Hepatocyte (in vitro differentiated cells): Measurements from ENCODE around the gene LRIT1. TPM values are rescaled to one million over a fixed set of nuclear protein-coding genes. Genes with fewer than 3 reads are reported as not detected.
"Not testable (repeated sequence)": the region's sequence is repeated elsewhere in the genome, so short reads cannot be mapped to it uniquely, and the experiment has no call there.

Experiments
- DNase-seq: peaks from one replicate; pipeline ENCODE4 v3.0.0-alpha.2; 2016; ENCODE audit warnings: low spot score
- H2AFZ ChIP-seq: fragments of 200-600 bp; sonication (generic); 2 replicates; pipeline ENCODE4 v1.6.0; 2016; ENCODE audit warnings: antibody characterized with exemption, mild to moderate bottlenecking
- H3K27ac ChIP-seq: fragments of 200-600 bp; sonication (generic); 2 replicates; pipeline ENCODE4 v1.5.1; 2016; ENCODE audit warnings: mild to moderate bottlenecking
- H3K27me3 ChIP-seq: fragments of 200-600 bp; sonication (generic); 2 replicates; pipeline ENCODE4 v1.6.1; 2016
- H3K36me3 ChIP-seq: fragments of 200-600 bp; sonication (generic); replicated peaks from 2 replicates; pipeline ENCODE4 v1.5.1; 2016; ENCODE audit warnings: low read depth; ENCODE audit not compliant: insufficient read depth
- H3K4me1 ChIP-seq: fragments of 200-600 bp; sonication (generic); 2 replicates; pipeline ENCODE4 v1.5.1; 2016; ENCODE audit warnings: mild to moderate bottlenecking, moderate library complexity; ENCODE audit not compliant: insufficient read depth
- H3K4me2 ChIP-seq: fragments of 200-600 bp; sonication (generic); 2 replicates; pipeline ENCODE4 v1.6.0; 2016
- H3K4me3 ChIP-seq: fragments of 200-600 bp; sonication (generic); 2 replicates; pipeline ENCODE4 v1.5.1; 2016; ENCODE audit warnings: mild to moderate bottlenecking
- H3K79me2 ChIP-seq: fragments of 200-600 bp; sonication (generic); 2 replicates; pipeline ENCODE4 v1.6.0; 2017; ENCODE audit warnings: mild to moderate bottlenecking
- H3K9me2 ChIP-seq: fragments of 200-600 bp; sonication (generic); replicated peaks from 2 replicates; pipeline ENCODE4 v1.6.0; 2017; ENCODE audit warnings: mild to moderate bottlenecking; ENCODE audit not compliant: insufficient read depth
- H3K9me3 ChIP-seq: fragments of 200-600 bp; sonication (generic); 2 replicates; pipeline ENCODE4 v1.5.1; 2016; ENCODE audit warnings: low read depth, mild to moderate bottlenecking
- H4K20me1 ChIP-seq: fragments of 200-600 bp; sonication (generic); 2 replicates; pipeline ENCODE4 v1.6.0; 2016; ENCODE audit warnings: mild to moderate bottlenecking; ENCODE audit not compliant: insufficient read depth, poor library complexity, severe bottlenecking
- EZH2 ChIP-seq: fragments of 200-600 bp; sonication (generic); IDR thresholded peaks from 2 replicates; pipeline ENCODE4 v1.6.1; 2016; ENCODE audit warnings: antibody characterized with exemption, mild to moderate bottlenecking, borderline replicate concordance
- EZH2phosphoT487 ChIP-seq: fragments of 200-600 bp; sonication (generic); IDR thresholded peaks from one replicate; pipeline ENCODE4 v1.6.1; 2018; ENCODE audit warnings: antibody characterized with exemption, mild to moderate bottlenecking, low read depth, moderate library complexity; ENCODE audit not compliant: unreplicated experiment, severe bottlenecking
- WGBS: methylation state at CpG from one replicate; pipeline ENCODE4 v1.1.6; 2016; ENCODE audit warnings: low lambda C conversion rate; ENCODE audit errors: missing lambda C conversion rate; 5-methylcytosine and 5-hydroxymethylcytosine counted together
- polyA plus RNA-seq: library from polyadenylated mRNA; unstranded; fragments of >200 nt; fragmentation: Nextera tagmentation; extraction: Ambion mirVana; gene quantifications from 2 replicates; pipeline ENCODE4 v1.2.1, GENCODE V29; 2016
- total RNA-seq: library from RNA; depleted of rRNA; stranded (reverse); fragments of >200 nt; gene quantifications from 2 replicates; pipeline ENCODE4 v1.2.3, GENCODE V29; 2014
- TF ChIP-seq, protein P1 (sequence below): fragments of 200-600 bp; sonication (generic); IDR thresholded peaks from 2 replicates; pipeline ENCODE4 v1.5.1; 2016; ENCODE audit warnings: antibody characterized with exemption, mild to moderate bottlenecking; ENCODE audit not compliant: poor library complexity

The LRIT1 gene
- total and polyA plus RNA-seq, 2 experiments from 2014 or later = not detected

DNA sequence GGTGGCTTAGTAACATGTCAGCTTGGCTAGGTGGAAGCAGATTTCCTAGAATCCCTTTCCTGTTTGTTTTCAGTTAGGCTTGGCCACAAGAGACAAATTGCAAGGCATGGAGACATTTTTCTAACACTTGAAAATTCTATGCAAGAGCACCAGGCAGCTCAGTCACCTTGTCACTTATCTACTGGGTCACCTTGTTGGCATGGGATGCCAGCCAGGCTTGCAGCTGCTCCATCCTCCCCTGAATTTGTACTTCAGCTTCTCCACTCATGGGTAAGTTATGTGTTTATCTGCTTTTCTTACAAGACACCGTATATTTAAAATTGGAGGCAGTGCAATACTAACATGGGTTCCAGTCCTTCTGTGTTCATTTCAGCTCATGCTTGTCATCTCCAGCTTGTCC lies 46.8 kb upstream of the LRIT1 start:
- Histone ChIP-seq H3K4me2 (no peak overlapping the region), H3K27ac (no peak overlapping the region), H3K9me3 (no peaks in the 10 kb centered on the region), H2AFZ (no peak overlapping the region), H3K4me3 (no peak overlapping the region), H4K20me1 (no peaks in the 10 kb centered on the region), H3K4me1 (no peaks in the 10 kb centered on the region), H3K79me2 (no peaks in the 10 kb centered on the region), H3K36me3 (no peaks in the 10 kb centered on the region), H3K9me2 (no peaks in the 10 kb centered on the region), H3K27me3 (peaks cover 14% of the 10 kb centered on the region)
- TF ChIP-seq EZH2 (no peak), EZH2phosphoT487 (no peak)
- TF ChIP-seq, protein P1, sequence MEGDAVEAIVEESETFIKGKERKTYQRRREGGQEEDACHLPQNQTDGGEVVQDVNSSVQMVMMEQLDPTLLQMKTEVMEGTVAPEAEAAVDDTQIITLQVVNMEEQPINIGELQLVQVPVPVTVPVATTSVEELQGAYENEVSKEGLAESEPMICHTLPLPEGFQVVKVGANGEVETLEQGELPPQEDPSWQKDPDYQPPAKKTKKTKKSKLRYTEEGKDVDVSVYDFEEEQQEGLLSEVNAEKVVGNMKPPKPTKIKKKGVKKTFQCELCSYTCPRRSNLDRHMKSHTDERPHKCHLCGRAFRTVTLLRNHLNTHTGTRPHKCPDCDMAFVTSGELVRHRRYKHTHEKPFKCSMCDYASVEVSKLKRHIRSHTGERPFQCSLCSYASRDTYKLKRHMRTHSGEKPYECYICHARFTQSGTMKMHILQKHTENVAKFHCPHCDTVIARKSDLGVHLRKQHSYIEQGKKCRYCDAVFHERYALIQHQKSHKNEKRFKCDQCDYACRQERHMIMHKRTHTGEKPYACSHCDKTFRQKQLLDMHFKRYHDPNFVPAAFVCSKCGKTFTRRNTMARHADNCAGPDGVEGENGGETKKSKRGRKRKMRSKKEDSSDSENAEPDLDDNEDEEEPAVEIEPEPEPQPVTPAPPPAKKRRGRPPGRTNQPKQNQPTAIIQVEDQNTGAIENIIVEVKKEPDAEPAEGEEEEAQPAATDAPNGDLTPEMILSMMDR = no peak
- DNase-seq = no peak
- WGBS = 85% methylated on average over 1 of the region's 1 CpG

DNA sequence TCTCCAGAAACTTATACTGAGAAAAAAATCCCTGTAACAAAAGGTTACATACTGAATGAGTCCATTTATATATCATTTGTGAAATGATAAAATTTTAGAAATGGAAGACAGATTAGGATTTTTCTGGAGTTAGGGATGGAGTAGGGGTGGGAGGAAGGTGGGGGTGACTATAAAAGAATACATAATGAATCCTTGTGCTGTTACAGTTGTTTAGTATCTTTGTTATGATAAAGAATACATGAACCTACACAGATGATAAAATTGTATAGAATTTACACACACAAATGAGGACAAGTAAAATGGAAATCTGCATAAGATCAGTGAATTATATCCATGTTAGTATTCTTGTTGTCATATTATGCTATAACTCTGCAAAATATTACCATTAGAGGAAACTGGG lies 45.3 kb upstream of the LRIT1 start:
- Histone ChIP-seq H3K27ac (no peak overlapping the region), H3K79me2 (no peaks in the 10 kb centered on the region), H3K9me2 (no peaks in the 10 kb centered on the region), H3K36me3 (no peaks in the 10 kb centered on the region), H3K9me3 (no peaks in the 10 kb centered on the region), H3K4me2 (no peak overlapping the region), H3K4me3 (no peak overlapping the region), H2AFZ (no peak overlapping the region), H4K20me1 (no peaks in the 10 kb centered on the region), H3K4me1 (no peaks in the 10 kb centered on the region), H3K27me3 (peaks cover 14% of the 10 kb centered on the region)
- DNase-seq = no peak
- TF ChIP-seq EZH2 (no peak), EZH2phosphoT487 (no peak)
- TF ChIP-seq, protein P1 = no peak

DNA sequence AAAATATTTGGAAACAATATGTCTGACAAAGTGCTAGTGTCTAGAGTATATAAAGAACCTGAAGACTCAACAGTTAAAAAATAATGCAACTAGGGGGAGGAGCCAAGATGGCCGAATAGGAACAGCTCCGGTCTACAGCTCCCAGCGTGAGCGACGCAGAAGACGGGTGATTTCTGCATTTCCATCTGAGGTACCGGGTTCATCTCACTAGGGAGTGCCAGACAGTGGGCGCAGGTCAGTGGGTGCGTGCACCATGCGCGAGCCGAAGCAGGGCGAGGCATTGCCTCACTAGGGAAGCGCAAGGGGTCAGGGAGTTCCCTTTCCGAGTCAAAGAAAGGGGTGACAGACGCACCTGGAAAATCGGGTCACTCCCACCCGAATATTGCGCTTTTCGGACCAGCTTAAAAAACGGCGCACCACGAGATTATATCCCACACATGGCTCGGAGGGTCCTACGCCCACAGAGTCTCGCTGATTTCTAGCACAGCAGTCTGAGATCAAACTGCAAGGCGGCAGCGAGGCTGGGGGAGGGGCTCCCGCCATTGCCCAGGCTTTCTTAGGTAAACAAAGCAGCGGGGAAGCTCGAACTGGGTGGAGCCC lies 38.6 kb upstream of the LRIT1 start:
- H3K27ac ChIP-seq, H3K79me2 ChIP-seq, DNase-seq, H3K27me3 ChIP-seq, H3K4me1 ChIP-seq, H3K9me3 ChIP-seq, H4K20me1 ChIP-seq, H3K36me3 ChIP-seq, H3K4me3 ChIP-seq, H2AFZ ChIP-seq, H3K9me2 ChIP-seq: not testable (repeated sequence)
- peak overlapping the region; percentile 41 for H3K4me2 ChIP-seq
- WGBS = 40% methylated on average over 31 of the region's 31 CpGs

DNA sequence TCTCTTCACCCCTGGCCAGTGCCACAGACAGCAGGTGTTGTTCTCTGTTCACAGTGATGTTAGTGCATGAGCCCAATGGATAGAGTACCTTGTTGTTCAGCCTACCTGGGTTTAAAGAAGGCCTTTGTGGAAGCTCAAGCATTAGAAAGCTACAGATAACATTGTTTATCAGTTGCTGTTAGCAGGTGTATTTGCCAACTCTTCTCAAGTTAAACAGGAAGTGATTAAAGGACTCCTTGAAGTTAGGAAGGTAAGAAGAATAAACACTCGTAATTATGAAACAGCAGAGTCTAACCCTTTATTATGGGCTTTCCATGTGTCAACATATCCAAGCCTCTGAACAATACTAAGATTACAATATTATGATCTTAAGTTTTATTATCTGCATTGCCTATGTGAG lies 29.4 kb upstream of the LRIT1 start:
- H2AFZ ChIP-seq = no peak overlapping the region
- H3K4me2 ChIP-seq = no peak overlapping the region
- peaks cover 21% of the 10 kb centered on the region for H3K27me3 ChIP-seq
- TF ChIP-seq EZH2phosphoT487 (peak; percentile 72), EZH2 (no peak)
- H3K79me2 ChIP-seq = no peaks in the 10 kb centered on the region
- H3K9me3 ChIP-seq = no peaks in the 10 kb centered on the region
- DNase-seq = no peak
- no peaks in the 10 kb centered on the region for H3K9me2 ChIP-seq
- H3K4me1 ChIP-seq = no peaks in the 10 kb centered on the region
- no peak overlapping the region for H3K4me3 ChIP-seq
- no peaks in the 10 kb centered on the region for H4K20me1 ChIP-seq
- no peaks in the 10 kb centered on the region for H3K36me3 ChIP-seq
- 28% methylated on average over 1 of the region's 1 CpG for WGBS
- H3K27ac ChIP-seq = no peak overlapping the region
